ENCODE results near the gene FSTL1.

FSTL1 gene

DNA sequence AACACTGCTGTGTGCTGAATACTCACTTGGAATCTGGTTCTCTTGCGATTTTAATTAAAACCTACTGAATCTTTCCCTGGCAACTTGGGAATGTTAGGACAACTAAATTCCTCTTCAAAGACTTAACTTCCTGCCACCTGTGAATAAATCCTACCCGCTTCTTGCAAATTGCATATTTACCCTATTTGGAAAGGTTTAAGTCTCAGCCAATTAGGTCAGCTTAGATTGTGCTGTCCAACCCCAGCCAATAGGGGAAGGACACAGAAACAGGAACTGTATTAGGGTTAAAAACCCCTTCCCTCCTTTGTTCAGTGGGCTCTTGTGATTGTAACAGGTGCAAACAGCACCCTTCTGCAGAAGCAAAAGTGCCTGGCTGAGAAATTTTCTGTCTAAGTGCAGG is 38.6 kb upstream of the FSTL1 start:
- no peaks in the 10 kb centered on the region for H3K36me3 ChIP-seq (replicated peaks in 1 of 2; ENCODE audit: control insufficient read depth in 2 of 2, insufficient read depth in 2 of 2, low read length in 2 of 2)
- no peak overlapping the region for H3K14ac ChIP-seq (ENCODE audit: low read length)
- WGBS, 2 donors (ENCODE audit: extremely low coverage in 2 of 2, insufficient read length in 2 of 2, insufficient replicate concordance in 1 of 2): no CpG with 5 or more reads among the region's 2 CpGs
- no peak overlapping the region for H3K4me2 ChIP-seq (ENCODE audit: insufficient read depth, low read length, poor library complexity, severe bottlenecking)
- H2BK15ac ChIP-seq (ENCODE audit: low read length): no peak overlapping the region
- H4K91ac ChIP-seq (ENCODE audit: low read depth, low read length, poor library complexity): no peak overlapping the region
- H3K9ac ChIP-seq (ENCODE audit: low read depth, low read length, poor library complexity): no peak overlapping the region
- H3K4me3 ChIP-seq (ENCODE audit: low read length in 2 of 2): no peak overlapping the region
- H3K9me3 ChIP-seq (replicated peaks in 1 of 2; ENCODE audit: control insufficient read depth in 2 of 2, insufficient read depth in 1 of 2, low read depth in 1 of 2, low read length in 2 of 2): peaks cover 2% of the 10 kb centered on the region in 2 donors
- no peak overlapping the region for H2BK12ac ChIP-seq (ENCODE audit: low read length)
- no peak overlapping the region for H2BK120ac ChIP-seq (ENCODE audit: low read depth, low read length)
- H3K4ac ChIP-seq (ENCODE audit: low read length): no peak overlapping the region
- H3K27ac ChIP-seq (replicated peaks; ENCODE audit: low read length): no peak overlapping the region
- no peak for DNase-seq (ENCODE audit: low spot score)
- H3K4me1 ChIP-seq (ENCODE audit: control insufficient read depth in 2 of 2, insufficient read depth in 1 of 2, low read depth in 1 of 2, low read length in 2 of 2): no peaks in the 10 kb centered on the region
- H2AFZ ChIP-seq (ENCODE audit: low read length): no peak overlapping the region
- H3K18ac ChIP-seq (ENCODE audit: low read length): no peak overlapping the region
- H2AK5ac ChIP-seq (ENCODE audit: low read depth, low read length): no peak overlapping the region
- peaks cover 0 to 8% (median 0%) of the 10 kb centered on the region in 3 experiments for H3K27me3 ChIP-seq (ENCODE audit: control insufficient read depth in 3 of 3, insufficient read depth in 3 of 3, low read depth in 1 of 3, low read length in 3 of 3)
- no peak overlapping the region for H3K23ac ChIP-seq (ENCODE audit: low read depth, low read length, poor library complexity)
- no peak overlapping the region for H2BK5ac ChIP-seq (ENCODE audit: low read length)
- no peaks in the 10 kb centered on the region for H3K79me1 ChIP-seq (ENCODE audit: low read depth, low read length)
- no peak overlapping the region for H4K8ac ChIP-seq (ENCODE audit: low read depth, low read length)

DNA sequence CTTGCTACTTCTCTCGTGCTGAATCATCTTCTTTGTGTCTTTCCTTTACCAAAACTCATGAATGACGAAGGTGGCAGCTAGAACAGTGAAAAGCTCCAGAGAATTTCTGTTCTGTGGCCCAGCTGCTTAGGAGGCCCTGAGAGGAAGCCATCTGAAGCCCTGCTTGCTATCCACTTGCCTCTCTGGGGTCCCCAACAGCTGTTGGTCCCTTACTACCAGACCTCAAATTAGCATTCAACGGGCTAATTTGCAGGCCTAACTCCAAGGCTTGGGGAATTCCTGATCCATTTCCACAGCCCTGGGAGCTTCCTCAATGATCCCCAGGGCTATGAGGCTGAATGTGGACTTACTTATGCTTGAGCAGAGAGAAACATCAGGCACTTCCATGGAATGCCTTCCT is 37.5 kb upstream of the FSTL1 start:
- Histone ChIP-seq H2BK15ac (ENCODE audit: low read length) (no peak overlapping the region), H2BK5ac (ENCODE audit: low read length) (no peak overlapping the region), H2BK12ac (ENCODE audit: low read length) (no peak overlapping the region), H4K8ac (ENCODE audit: low read depth, low read length) (no peak overlapping the region), H3K27ac (replicated peaks; ENCODE audit: low read length) (no peak overlapping the region), H3K4me3 (ENCODE audit: low read length in 2 of 2) (no peak overlapping the region), H3K9ac (ENCODE audit: low read depth, low read length, poor library complexity) (no peak overlapping the region), H3K23ac (ENCODE audit: low read depth, low read length, poor library complexity) (no peak overlapping the region), H2AK5ac (ENCODE audit: low read depth, low read length) (no peak overlapping the region), H3K27me3 (ENCODE audit: control insufficient read depth in 3 of 3, insufficient read depth in 3 of 3, low read depth in 1 of 3, low read length in 3 of 3) (peaks cover 0 to 8% (median 0%) of the 10 kb centered on the region in 3 experiments), H3K14ac (ENCODE audit: low read length) (no peak overlapping the region), H3K9me3 (replicated peaks in 1 of 2; ENCODE audit: control insufficient read depth in 2 of 2, insufficient read depth in 1 of 2, low read depth in 1 of 2, low read length in 2 of 2) (peaks cover 2% of the 10 kb centered on the region in 2 donors), H3K18ac (ENCODE audit: low read length) (no peak overlapping the region), H3K36me3 (replicated peaks in 1 of 2; ENCODE audit: control insufficient read depth in 2 of 2, insufficient read depth in 2 of 2, low read length in 2 of 2) (no peaks in the 10 kb centered on the region), H3K79me1 (ENCODE audit: low read depth, low read length) (no peaks in the 10 kb centered on the region), H2AFZ (ENCODE audit: low read length) (peak overlapping the region; percentile 45), H3K4me1 (ENCODE audit: control insufficient read depth in 2 of 2, insufficient read depth in 1 of 2, low read depth in 1 of 2, low read length in 2 of 2) (no peaks in the 10 kb centered on the region), H2BK120ac (ENCODE audit: low read depth, low read length) (no peak overlapping the region), H3K4ac (ENCODE audit: low read length) (no peak overlapping the region), H4K91ac (ENCODE audit: low read depth, low read length, poor library complexity) (no peak overlapping the region), H3K4me2 (ENCODE audit: insufficient read depth, low read length, poor library complexity, severe bottlenecking) (no peak overlapping the region)
- no peak for DNase-seq (ENCODE audit: low spot score)
- no CpG with 5 or more reads among the region's 3 CpGs for WGBS, 2 donors (ENCODE audit: extremely low coverage in 2 of 2, insufficient read length in 2 of 2, insufficient replicate concordance in 1 of 2)

- no peak overlapping the region for H4K91ac ChIP-seq (ENCODE audit: low read depth, low read length, poor library complexity)
- no CpG with 5 or more reads among the region's 3 CpGs for WGBS, 2 donors (ENCODE audit: extremely low coverage in 2 of 2, insufficient read length in 2 of 2, insufficient replicate concordance in 1 of 2)
- H3K27ac ChIP-seq (replicated peaks; ENCODE audit: low read length): no peak overlapping the region
- H3K79me1 ChIP-seq (ENCODE audit: low read depth, low read length): no peaks in the 10 kb centered on the region
- no peak overlapping the region for H3K18ac ChIP-seq (ENCODE audit: low read length)
- no peaks in the 10 kb centered on the region for H3K4me1 ChIP-seq (ENCODE audit: control insufficient read depth in 2 of 2, insufficient read depth in 1 of 2, low read depth in 1 of 2, low read length in 2 of 2)
- H2AFZ ChIP-seq (ENCODE audit: low read length): no peak overlapping the region
- no peak overlapping the region for H2BK15ac ChIP-seq (ENCODE audit: low read length)
- H2BK12ac ChIP-seq (ENCODE audit: low read length): no peak overlapping the region
- H3K4ac ChIP-seq (ENCODE audit: low read length): no peak overlapping the region
- no peak overlapping the region for H4K8ac ChIP-seq (ENCODE audit: low read depth, low read length)
- peaks cover 2% of the 10 kb centered on the region in 2 donors for H3K9me3 ChIP-seq (replicated peaks in 1 of 2; ENCODE audit: control insufficient read depth in 2 of 2, insufficient read depth in 1 of 2, low read depth in 1 of 2, low read length in 2 of 2)
- no peak overlapping the region for H2BK120ac ChIP-seq (ENCODE audit: low read depth, low read length)
- no peak overlapping the region for H3K9ac ChIP-seq (ENCODE audit: low read depth, low read length, poor library complexity)
- H3K36me3 ChIP-seq (replicated peaks in 1 of 2; ENCODE audit: control insufficient read depth in 2 of 2, insufficient read depth in 2 of 2, low read length in 2 of 2): no peaks in the 10 kb centered on the region
- H3K27me3 ChIP-seq (ENCODE audit: control insufficient read depth in 3 of 3, insufficient read depth in 3 of 3, low read depth in 1 of 3, low read length in 3 of 3): peaks cover 0 to 3% (median 0%) of the 10 kb centered on the region in 3 experiments
- H2BK5ac ChIP-seq (ENCODE audit: low read length): no peak overlapping the region
- DNase-seq (ENCODE audit: low spot score): no peak
- no peak overlapping the region for H3K4me2 ChIP-seq (ENCODE audit: insufficient read depth, low read length, poor library complexity, severe bottlenecking)
- H3K23ac ChIP-seq (ENCODE audit: low read depth, low read length, poor library complexity): no peak overlapping the region
- H2AK5ac ChIP-seq (ENCODE audit: low read depth, low read length): no peak overlapping the region
- H3K4me3 ChIP-seq (ENCODE audit: low read length in 2 of 2): no peak overlapping the region
- no peak overlapping the region for H3K14ac ChIP-seq (ENCODE audit: low read length)
Observed at GRCh38 chr3:120487191-120487650, 36.4 kb upstream of the FSTL1 start.

GRCh38 chr3:120481081-120481480 is 30.3 kb upstream of the FSTL1 start:
- Histone ChIP-seq H3K18ac (ENCODE audit: low read length) (no peak overlapping the region), H3K14ac (ENCODE audit: low read length) (no peak overlapping the region), H3K9ac (ENCODE audit: low read depth, low read length, poor library complexity) (no peak overlapping the region), H3K9me3 (replicated peaks in 1 of 2; ENCODE audit: control insufficient read depth in 2 of 2, insufficient read depth in 1 of 2, low read depth in 1 of 2, low read length in 2 of 2) (no peaks in the 10 kb centered on the region), H3K27ac (replicated peaks; ENCODE audit: low read length) (no peak overlapping the region), H2BK15ac (ENCODE audit: low read length) (no peak overlapping the region), H3K4me1 (ENCODE audit: control insufficient read depth in 2 of 2, insufficient read depth in 1 of 2, low read depth in 1 of 2, low read length in 2 of 2) (no peaks in the 10 kb centered on the region), H2BK12ac (ENCODE audit: low read length) (no peak overlapping the region), H3K4ac (ENCODE audit: low read length) (no peak overlapping the region), H3K27me3 (ENCODE audit: control insufficient read depth in 3 of 3, insufficient read depth in 3 of 3, low read depth in 1 of 3, low read length in 3 of 3) (no peaks in the 10 kb centered on the region), H2BK120ac (ENCODE audit: low read depth, low read length) (no peak overlapping the region), H4K91ac (ENCODE audit: low read depth, low read length, poor library complexity) (no peak overlapping the region), H3K36me3 (replicated peaks in 1 of 2; ENCODE audit: control insufficient read depth in 2 of 2, insufficient read depth in 2 of 2, low read length in 2 of 2) (no peaks in the 10 kb centered on the region), H2BK5ac (ENCODE audit: low read length) (no peak overlapping the region), H3K4me3 (ENCODE audit: low read length in 2 of 2) (no peak overlapping the region), H2AK5ac (ENCODE audit: low read depth, low read length) (no peak overlapping the region), H3K79me1 (ENCODE audit: low read depth, low read length) (no peaks in the 10 kb centered on the region), H2AFZ (ENCODE audit: low read length) (no peak overlapping the region), H3K4me2 (ENCODE audit: insufficient read depth, low read length, poor library complexity, severe bottlenecking) (no peak overlapping the region), H4K8ac (ENCODE audit: low read depth, low read length) (no peak overlapping the region), H3K23ac (ENCODE audit: low read depth, low read length, poor library complexity) (no peak overlapping the region)
- DNase-seq (ENCODE audit: low spot score): no peak
- WGBS, 2 donors (ENCODE audit: extremely low coverage in 2 of 2, insufficient read length in 2 of 2, insufficient replicate concordance in 1 of 2): no CpG with 5 or more reads among the region's 2 CpGs
